Measurements from ENCODE around the gene DEFB125. TPM values are rescaled to one million over a fixed set of nuclear protein-coding genes. Genes with fewer than 3 reads are reported as not detected.
"Not testable (repeated sequence)": the region's sequence is repeated elsewhere in the genome, so short reads cannot be mapped to it uniquely, and the experiment has no call there.

Gene DEFB125, protein sequence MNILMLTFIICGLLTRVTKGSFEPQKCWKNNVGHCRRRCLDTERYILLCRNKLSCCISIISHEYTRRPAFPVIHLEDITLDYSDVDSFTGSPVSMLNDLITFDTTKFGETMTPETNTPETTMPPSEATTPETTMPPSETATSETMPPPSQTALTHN
- total RNA-seq = not detected

DNA sequence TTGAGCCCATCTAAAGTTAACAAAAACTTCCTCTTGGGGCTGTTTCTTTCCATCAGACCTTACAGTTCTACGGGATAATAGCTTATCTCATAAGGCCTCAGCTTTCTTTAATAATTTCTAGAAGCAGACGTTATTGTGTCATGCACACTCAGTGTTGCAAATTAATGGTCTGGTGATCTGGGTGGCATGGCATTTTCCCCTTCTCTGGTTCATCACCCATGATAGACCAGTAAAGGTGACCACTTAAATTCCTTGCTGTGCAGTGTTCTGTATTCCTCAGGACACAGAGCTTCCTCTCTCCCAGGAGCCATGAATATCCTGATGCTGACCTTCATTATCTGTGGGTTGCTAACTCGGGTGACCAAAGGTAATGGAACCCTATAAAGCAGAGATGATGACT lies at the start of gene DEFB125:
Gene DEFB125 (plus strand): TSS at position 272 of the 400 bp plus-strand sequence. CDS start 38 bp downstream, at position 310.
- intact Hi-C loops (cut with DNase I) = no loop called here
- no peak for ATAC-seq
- no peak for DNase-seq (ENCODE audit: low spot score)

DNA sequence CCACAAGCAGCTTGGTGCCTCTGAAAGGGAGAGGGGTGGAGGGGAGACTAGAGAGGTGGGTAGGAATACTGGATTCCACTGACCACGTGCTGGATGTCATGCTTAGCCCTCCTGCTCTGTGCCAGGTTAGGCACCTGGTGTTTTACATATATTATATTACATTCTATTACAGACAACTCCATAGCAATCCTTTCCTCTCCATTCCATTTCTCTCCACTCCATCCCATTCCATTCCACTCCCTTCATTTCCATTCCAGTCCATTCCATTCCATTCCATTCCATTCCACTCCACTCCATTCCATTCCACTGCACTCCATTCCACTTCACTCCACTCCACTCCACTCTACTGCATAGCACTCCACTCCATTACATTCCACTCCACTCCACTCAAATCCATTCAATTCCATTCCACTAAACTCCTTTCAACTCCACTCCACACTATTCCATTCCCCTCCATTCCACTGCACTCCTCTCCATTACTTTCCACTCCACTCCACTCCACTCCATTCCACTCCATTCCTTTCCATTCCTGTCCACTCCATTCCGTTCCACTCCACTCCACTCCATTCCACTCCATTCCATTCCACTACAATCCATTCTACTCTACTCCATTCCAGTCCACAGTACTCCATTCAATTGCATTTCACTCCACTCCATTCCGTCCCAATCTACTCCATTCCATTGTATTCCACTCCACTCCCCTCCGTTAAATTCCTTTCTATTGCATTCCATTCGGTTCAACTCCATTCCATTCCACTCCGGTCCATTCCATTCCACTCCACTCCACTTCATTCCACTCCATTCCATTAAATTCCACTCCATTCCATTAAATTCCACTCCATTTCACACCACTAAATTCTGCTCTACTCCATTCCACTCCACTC lies 27.2 kb upstream of the DEFB125 start:
- intact Hi-C loops (cut with DNase I) = no loop called here
- ATAC-seq (no peak), DNase-seq (ENCODE audit: low spot score) (no peak)

DNA sequence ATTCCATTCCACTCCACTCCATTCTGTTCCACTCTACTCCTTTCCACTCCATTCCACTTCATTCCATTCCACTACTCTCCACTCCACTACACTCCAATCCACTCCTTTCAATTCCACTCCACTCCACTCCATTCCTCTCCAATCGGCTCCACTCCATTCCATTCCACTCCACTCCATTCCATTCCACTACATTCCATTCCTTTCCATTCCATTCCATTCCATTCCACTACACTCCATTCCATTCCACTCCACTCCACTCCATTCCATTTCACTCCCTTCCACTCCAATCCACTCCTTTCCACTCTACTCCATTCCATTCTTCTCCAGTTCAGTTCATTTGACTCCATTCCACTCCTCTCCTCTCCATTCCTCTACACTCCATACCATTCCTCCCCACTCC lies 26.2 kb upstream of the DEFB125 start:
- intact Hi-C loops (cut with DNase I) = no loop called here
- ATAC-seq (no peak), DNase-seq (ENCODE audit: low spot score) (no peak)

DNA sequence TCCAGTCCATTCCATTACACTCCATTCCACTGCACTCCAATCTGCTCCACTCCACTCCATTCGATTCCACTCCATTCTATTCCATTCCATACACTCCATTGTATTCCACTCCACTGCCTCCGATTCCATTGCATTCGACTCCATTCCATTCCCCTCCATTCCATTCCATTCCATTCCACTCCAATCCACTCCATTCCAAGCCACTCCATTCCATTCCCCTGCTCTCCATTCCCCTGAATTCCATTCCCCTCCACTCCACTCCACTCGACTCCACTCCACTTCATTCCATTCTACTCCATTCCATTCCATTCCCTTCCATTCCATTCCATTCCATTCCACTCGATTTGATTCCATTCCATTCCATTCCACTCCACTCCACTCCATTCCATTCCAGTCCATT lies 25.7 kb upstream of the DEFB125 start:
- ATAC-seq (no peak), DNase-seq (ENCODE audit: low spot score) (no peak)
- intact Hi-C loops (cut with DNase I) = no loop called here

DNA sequence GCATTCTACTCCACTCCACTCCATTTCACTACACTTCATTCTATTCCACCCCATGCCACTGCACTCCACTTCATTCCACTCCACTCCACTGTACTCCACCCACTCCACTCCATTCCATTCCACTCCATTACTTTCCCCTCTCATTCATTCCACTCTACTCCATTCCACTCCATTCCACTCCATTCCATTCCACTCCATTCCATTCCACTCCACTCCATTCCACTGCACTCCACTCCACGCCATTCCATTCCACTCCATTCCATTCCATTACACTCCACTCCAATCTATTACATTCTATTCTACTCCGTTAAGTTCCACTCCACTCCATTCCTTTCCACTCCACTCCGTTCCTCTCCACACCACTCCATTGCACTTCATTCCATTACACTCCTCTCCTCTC lies 25.0 kb upstream of the DEFB125 start:
- DNase-seq (ENCODE audit: low spot score) (no peak), ATAC-seq (no peak)
- intact Hi-C loops (cut with DNase I) = no loop called here

DNA sequence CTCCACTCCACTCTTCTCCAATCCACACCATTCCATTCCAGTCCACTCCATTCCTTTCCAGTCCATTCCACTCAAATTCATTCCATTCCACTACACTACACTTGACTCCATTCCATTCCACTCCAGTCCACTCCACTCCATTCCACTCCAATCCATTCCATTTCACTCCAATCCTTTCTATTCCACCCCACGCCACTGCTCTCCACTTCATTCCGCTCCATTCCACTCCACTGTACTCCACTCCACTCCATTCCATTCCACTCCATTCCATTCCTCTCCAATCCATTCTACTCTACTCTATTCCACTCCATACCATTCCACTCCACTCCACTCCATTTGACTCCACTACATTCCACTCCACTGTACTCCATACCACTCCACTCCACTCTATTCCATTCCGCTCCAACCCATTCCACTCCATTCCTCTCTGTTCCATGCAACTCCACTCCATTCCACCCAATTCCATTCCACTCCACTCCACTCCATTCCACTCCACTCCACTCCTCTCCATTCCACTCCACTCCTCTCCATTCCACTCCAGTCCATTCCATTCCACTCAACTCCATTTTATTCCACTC lies 23.4 kb upstream of the DEFB125 start:
- no peak for ATAC-seq
- intact Hi-C loops (cut with DNase I) = no loop called here
- DNase-seq (ENCODE audit: low spot score) = no peak

DNA sequence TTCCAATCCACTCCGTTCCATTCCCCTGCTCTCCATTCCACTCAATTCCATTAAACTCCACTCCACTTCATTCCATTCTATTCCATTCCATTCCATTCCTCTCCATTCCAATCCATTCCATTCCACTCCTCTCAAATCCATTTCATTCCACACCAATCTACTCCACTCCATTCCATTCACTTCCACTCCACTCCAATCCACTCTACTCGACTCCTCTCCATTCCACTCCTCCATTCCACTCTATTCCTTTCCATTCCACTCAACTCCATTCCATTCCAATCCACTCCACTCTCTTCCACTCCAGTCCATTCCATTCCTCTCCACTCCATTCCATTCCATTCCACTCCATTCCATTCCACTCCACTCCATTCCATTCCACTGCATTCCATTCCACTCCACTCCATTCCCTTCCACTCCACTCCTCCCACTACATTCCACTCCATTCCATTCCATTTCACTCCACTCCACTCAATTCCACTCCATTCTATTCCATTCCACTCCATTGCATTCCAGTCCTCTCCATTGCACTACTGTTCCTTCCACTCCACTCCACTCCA lies 22.6 kb upstream of the DEFB125 start:
- intact Hi-C loops (cut with DNase I) = no loop called here
- ATAC-seq = peak; percentile 50
- DNase-seq (ENCODE audit: low spot score) = no peak

DNA sequence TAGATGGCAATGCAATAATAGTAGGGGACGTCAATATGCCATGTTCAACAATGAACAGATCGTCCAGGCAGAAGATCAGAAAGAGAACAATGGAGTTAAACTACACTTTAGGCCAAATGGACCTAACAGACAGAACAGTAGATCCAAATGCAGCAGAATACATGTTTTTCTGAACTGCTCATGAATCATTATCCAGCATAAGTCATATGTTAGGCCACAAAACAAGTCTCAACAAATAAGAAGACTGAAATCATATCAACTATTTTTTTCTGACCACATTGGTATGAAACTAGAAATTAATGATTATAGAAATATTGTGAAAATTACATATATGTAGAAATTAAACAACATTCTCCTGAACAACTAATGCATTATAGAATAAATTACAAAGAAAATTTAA lies 10.2 kb upstream of the DEFB125 start:
- intact Hi-C loops (cut with DNase I) = no loop called here
- ATAC-seq (no peak), DNase-seq (ENCODE audit: low spot score) (no peak)

DNA sequence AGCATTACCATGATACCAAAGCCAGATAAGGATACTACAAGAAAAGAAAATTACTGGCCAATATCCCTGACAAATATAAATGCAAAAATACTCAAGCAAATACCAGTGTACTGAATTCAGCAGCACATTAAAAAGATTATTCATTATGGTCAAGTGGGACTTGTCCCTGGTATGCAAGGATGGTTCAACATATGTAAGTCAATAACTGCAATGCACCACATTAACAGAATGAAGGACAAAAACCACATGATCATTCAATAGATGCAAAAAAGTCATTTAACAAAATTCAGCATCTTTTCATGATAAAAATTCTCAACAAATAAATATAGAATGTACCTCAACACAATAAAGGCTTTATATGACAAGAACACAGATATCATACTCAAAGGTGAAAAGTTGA lies 9.1 kb upstream of the DEFB125 start:
- DNase-seq (ENCODE audit: low spot score) = no peak
- intact Hi-C loops (cut with DNase I) = no loop called here
- ATAC-seq = no peak

DNA sequence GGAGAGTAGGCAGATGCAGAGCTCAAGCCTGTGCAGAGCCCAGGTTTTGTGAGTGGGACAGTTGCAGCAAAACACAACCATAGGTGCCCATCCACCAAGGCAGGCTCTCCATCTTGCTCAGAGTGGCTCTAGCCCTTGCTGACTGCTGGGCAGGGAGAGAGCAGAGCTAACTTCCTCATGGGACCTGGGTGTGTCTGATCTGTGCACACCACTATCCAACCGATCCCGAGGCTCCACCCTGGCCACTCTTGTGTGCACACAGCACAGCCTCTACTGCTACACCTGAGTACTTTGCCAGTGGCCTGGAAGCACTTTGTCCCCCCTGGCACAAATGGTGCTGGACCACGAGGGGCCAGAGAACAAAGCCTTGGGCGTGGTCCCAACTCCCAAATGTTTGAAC lies 7.9 kb upstream of the DEFB125 start:
- DNase-seq (ENCODE audit: low spot score) (no peak), ATAC-seq (no peak)
- intact Hi-C loops (cut with DNase I) = no loop called here

DNA sequence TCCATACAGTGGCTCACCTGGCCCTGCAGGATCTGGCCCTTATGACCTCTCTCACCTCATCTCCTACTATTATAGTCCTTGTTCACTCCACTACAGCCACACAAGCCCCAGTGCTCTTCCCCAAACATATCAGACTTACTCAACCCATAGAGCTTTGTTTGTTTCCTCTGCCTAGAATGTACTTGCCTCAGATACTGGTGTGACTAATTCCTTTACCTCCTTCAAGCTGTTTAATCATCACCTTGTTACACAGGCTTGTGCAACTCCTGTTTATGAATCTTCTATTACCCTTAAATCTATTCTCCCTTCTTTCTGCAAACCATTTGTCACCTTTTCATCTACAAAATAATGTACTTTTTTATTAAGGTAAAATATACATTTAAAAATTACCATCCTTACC lies 3.2 kb downstream of the DEFB125 start:
- intact Hi-C loops (cut with DNase I) = no loop called here
- ATAC-seq (no peak), DNase-seq (ENCODE audit: low spot score) (no peak)

DNA sequence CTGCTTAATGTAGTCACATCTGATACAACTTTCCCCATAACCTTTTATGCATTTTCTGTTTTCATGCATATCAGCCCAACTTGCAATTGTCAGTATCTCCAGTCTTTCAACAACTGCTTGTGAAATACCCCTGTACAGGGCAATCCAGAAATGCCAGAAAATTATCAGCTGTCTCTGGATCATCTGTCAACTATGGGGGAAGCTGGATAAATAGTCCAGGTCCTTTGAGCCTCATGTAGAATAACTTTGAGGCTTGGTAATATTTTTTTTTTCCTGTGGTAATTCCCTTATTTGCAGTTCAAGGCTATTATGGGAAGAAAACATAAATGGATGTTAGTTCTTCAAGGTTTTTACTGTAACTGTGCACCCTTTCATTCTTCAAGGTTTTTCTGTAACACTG lies 6.2 kb downstream of the DEFB125 start:
- no peak for DNase-seq (ENCODE audit: low spot score)
- intact Hi-C loops (cut with DNase I) = no loop called here

DNA sequence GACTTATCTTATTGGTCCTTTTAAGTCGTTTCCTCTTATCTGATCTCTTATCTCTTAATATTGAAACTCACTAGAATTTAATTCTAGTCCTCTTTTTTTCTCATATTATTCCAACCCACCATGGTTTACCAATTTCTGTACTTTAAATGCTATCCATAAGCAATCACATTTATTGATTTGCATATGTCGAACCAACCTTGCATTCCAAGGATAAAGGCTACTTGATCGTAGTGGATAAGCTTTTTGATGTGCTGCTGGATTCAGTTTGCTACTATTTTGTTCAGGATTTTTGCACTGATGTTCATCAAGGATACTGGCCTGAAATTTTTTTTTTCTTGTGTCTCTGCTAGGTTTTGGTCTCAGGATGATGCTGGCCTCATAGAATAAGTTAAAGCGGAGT lies 7.7 kb downstream of the DEFB125 start:
- intact Hi-C loops (cut with DNase I) = no loop called here
- ATAC-seq (no peak), DNase-seq (ENCODE audit: low spot score) (no peak)

More for the DNA sequence above, 6.2 kb downstream of the DEFB125 start:
- ATAC-seq = no peak

DNA sequence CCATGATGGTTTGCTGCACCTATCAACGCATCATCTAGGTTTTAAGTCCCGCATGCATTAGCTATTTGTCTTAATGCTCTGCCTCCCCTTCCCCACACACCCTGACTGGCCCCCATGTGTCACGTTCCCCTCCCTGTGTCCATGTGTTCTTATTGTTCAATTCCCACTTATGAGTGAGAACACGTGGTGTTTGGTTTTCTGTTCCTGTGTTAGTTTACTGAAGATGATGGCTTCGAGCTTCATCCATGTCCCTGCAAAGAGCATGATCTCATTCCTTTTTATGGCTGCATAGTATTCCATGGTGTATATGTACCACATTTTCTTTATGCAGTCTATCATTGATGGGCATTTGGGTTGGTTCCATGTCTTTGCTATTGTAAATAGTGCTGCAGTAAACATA lies 10.2 kb downstream of the DEFB125 start:
- DNase-seq (ENCODE audit: low spot score); ATAC-seq; intact Hi-C loops (cut with DNase I): not testable (repeated sequence)

DNA sequence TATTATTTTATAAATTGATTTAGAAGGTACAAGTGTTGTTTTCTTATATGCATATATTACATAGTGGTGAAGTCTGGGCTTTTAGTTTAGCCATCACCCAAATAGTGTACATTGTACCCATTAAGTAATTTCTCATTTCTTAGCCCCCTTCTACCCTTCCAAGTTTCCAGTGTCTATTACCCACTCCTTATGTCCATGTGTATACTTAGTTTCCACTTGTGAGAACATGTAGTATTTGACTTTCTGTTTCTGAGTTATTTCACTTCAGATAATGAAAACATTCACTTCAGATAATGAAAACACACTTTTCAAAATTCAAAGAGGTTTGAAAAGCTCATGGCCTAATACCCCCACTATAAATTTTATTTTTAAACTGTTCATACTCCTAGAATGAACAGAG lies 14.5 kb downstream of the DEFB125 start:
- no peak for ATAC-seq
- DNase-seq (ENCODE audit: low spot score) = no peak

DNA sequence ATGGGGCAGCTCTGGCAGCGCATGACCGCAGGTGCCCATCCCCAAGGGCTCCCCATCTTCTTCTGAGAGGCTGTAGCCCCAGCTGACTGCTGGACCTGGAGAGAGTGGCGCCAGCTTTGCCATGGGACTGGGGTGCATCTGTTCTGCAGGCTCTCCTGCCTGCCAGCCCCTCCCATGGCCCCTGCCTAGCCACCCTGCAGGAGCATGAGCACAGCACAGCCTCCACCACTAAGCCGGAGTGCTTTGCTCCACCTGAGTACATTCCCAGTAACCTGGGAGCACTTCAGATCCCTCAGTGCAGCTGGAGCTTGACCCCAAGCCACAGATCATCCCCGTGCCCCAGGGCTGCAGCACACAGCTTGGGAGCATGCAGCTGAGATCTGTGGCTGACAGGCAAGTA lies 16.0 kb downstream of the DEFB125 start:
- DNase-seq (ENCODE audit: low spot score) = no peak
- no peak for ATAC-seq
- intact Hi-C loops (cut with DNase I) = no loop called here

More for the DNA sequence above, 14.5 kb downstream of the DEFB125 start:
- intact Hi-C loops (cut with DNase I) = no loop called here

DNA sequence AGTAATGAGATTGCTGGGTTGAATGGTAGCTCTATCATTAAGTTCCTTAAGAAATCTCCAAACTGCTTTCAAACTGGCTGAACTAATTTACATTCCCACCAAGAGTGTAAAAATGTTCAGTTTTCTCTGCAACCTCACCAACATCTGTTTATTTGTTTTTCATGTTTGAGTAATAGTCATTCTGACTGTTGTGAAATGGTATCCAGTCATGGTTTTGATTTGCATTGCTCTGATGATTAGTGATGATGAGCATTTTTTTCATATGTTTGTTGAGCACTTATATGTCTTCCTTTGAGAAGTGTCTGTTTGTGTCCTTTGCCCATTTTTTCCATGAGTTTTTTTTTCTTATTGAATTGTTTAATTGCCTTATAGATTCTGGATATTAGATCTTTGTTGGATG lies 24.9 kb downstream of the DEFB125 start:
- ATAC-seq = no peak
- intact Hi-C loops (cut with DNase I) = no loop called here
- DNase-seq (ENCODE audit: low spot score) = no peak

DNA sequence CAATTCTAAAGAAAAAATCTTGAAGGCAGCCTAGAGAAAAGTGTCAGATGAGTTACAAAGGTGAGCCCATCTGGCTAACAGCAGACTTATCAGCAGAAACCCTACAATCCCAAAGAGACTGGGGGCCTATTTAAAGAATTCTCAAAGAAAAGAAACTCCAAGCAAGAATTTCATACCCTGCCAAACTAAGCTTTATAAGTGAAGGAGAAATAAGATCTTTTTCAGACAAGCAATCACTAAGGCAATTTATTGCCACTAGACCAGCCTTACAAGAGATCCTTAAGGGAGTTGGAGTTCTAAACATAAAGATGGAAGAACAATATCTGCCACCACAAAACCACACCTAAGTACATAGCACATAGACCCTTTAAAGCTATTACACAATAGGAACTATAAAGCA lies 30.0 kb downstream of the DEFB125 start:
- no peak for ATAC-seq
- no peak for DNase-seq (ENCODE audit: low spot score)
- intact Hi-C loops (cut with DNase I) = no loop called here

DNA sequence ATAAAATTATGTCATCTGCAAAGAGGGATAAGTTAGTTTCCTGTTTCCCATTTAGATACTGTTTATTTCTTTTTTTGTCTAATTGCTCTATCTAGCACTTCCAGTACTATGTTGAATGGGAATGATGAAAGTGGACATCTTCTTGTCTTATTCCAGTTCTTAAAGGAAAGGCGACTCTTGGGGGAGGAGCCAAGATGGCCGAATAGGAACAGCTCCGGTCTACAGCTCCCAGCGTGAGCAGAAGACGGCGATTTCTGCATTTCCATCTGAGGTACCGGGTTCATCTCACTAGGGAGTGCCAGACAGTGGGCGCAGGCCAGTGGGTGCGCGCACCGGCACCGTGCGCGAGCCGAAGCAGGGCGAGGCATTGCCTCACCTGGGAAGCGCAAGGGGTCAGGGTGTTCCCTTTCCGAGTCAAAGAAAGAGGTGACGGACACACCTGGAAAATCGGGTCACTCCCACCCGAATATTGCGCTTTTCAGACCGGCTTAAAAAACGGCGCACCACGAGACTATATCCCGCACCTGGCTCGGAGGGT lies 42.4 kb downstream of the DEFB125 start:
- ATAC-seq; DNase-seq (ENCODE audit: low spot score); intact Hi-C loops (cut with DNase I): not testable (repeated sequence)
